ENCODE results near the gene DIPK2B.

Gene DIPK2B

GRCh38 chrX:45198706-45199105, 2.0 kb downstream of the DIPK2B start:
- no peak for TF ChIP-seq Cebpa-rat (IDR thresholded peaks at IDR 0.05)
- no peaks in the 10 kb centered on the region for H3K9me3 ChIP-seq
- no peaks in the 10 kb centered on the region for H3K4me1 ChIP-seq
- H3K27me3 ChIP-seq = peaks cover 3% of the 10 kb centered on the region; the same call in 1 of the 2 replicates
- no peak overlapping the region for H3K4me3 ChIP-seq
- H3K4me2 ChIP-seq = no peak overlapping the region
- H3K27ac ChIP-seq = no peak overlapping the region
- H3K36me3 ChIP-seq = no peaks in the 10 kb centered on the region
- no peaks in the 10 kb centered on the region for H4K20me1 ChIP-seq
- no peak overlapping the region for H3K9ac ChIP-seq

GRCh38 chrX:45198301-45198700, 2.4 kb downstream of the DIPK2B start:
- H3K36me3 ChIP-seq = no peaks in the 10 kb centered on the region
- peaks cover 3% of the 10 kb centered on the region; the same call in 1 of the 2 replicates for H3K27me3 ChIP-seq
- H3K4me3 ChIP-seq = no peak overlapping the region
- no peak overlapping the region for H3K4me2 ChIP-seq
- H3K9me3 ChIP-seq = no peaks in the 10 kb centered on the region
- H3K9ac ChIP-seq = no peak overlapping the region
- H4K20me1 ChIP-seq = no peaks in the 10 kb centered on the region
- TF ChIP-seq Cebpa-rat (IDR thresholded peaks at IDR 0.05) = no peak
- H3K4me1 ChIP-seq = no peaks in the 10 kb centered on the region
- H3K27ac ChIP-seq = no peak overlapping the region

GRCh38 chrX:45196701-45197100, 4.0 kb downstream of the DIPK2B start:
- no peak overlapping the region for H3K4me2 ChIP-seq
- H3K27ac ChIP-seq = no peak overlapping the region
- H3K4me3 ChIP-seq = no peak overlapping the region
- TF ChIP-seq Cebpa-rat (IDR thresholded peaks at IDR 0.05) = no peak
- H3K27me3 ChIP-seq = peaks cover 3% of the 10 kb centered on the region; the same call in 1 of the 2 replicates
- no peaks in the 10 kb centered on the region for H3K9me3 ChIP-seq
- H3K9ac ChIP-seq = no peak overlapping the region
- no peaks in the 10 kb centered on the region for H4K20me1 ChIP-seq
- no peaks in the 10 kb centered on the region for H3K4me1 ChIP-seq
- H3K36me3 ChIP-seq = no peaks in the 10 kb centered on the region

DNA sequence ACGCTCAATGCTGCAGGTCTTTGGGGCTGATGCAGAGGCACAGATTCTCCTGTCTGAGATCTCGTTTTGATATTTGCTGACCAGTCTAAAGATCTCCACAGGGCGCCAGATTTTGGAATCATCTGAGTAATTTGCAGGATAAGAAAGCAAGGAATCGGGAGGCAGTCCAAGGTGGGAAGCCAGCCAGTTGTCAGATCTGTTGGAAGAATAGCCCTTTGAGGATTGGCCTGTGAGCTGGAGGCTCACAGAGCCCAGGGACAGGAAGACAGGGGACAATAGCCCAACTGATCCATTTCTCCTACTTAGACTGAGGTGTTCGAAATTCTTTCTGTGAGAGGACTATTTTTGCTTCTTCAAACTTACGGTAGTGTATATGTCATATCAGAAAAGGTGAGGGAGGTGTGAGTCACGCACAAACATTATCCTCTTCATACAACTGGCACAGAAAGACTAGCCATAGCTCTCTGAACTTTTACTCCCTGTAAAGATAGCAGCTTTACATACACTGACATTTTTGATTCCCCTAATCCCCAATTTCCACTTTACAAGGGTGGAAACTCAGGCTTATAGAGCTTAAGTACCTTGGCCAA, 8.8 kb downstream of the DIPK2B start:
- no peak for TF ChIP-seq Cebpa-rat (IDR thresholded peaks at IDR 0.05)
- Histone ChIP-seq H3K4me3 (no peak overlapping the region), H4K20me1 (no peaks in the 10 kb centered on the region), H3K4me2 (no peak overlapping the region), H3K27me3 (no peaks in the 10 kb centered on the region), H3K36me3 (no peaks in the 10 kb centered on the region), H3K4me1 (peaks cover 5% of the 10 kb centered on the region; the same call in 1 of the 2 replicates), H3K9ac (no peak overlapping the region), H3K9me3 (no peaks in the 10 kb centered on the region), H3K27ac (no peak overlapping the region)

- Histone ChIP-seq H3K27ac (no peak overlapping the region), H3K4me3 (no peak overlapping the region), H3K36me3 (no peaks in the 10 kb centered on the region), H3K27me3 (no peaks in the 10 kb centered on the region), H3K9me3 (no peaks in the 10 kb centered on the region), H4K20me1 (no peaks in the 10 kb centered on the region), H3K9ac (no peak overlapping the region), H3K4me1 (peaks cover 5% of the 10 kb centered on the region; the same call in 1 of the 2 replicates), H3K4me2 (no peak overlapping the region)
- no peak for TF ChIP-seq Cebpa-rat (IDR thresholded peaks at IDR 0.05)
These were observed 9.3 kb downstream of the DIPK2B start for GRCh38 chrX:45191383-45191782.

DNA sequence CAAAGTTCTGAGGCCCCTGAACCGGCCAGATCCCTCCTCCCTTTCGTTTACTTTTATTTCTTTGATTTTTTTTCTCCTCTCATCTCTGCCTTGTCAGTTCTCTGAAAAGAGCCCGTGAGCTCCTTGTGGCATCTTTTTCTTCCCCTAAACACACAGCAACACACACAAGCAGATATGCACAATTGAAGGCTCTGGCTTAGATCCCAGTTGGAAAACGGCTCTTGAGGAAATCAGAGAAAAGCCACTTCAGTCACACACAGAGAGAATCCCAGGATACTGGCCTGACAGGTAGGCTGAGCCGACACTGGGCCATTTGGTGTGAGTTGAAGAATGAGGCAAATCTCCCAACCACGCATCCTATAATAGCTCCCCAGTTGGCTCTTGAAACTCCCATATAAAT, 12.9 kb downstream of the DIPK2B start:
- H3K27ac ChIP-seq = no peak overlapping the region
- H3K27me3 ChIP-seq = no peaks in the 10 kb centered on the region
- no peak overlapping the region for H3K4me3 ChIP-seq
- no peak overlapping the region; the same call in 1 of the 2 replicates for H3K4me2 ChIP-seq
- no peak overlapping the region for H3K9ac ChIP-seq
- H3K9me3 ChIP-seq = no peaks in the 10 kb centered on the region
- no peaks in the 10 kb centered on the region for H3K36me3 ChIP-seq
- TF ChIP-seq Cebpa-rat (IDR thresholded peaks at IDR 0.05) = no peak
- H4K20me1 ChIP-seq = no peaks in the 10 kb centered on the region
- H3K4me1 ChIP-seq = peaks cover 5% of the 10 kb centered on the region; the same call in 1 of the 2 replicates

DNA sequence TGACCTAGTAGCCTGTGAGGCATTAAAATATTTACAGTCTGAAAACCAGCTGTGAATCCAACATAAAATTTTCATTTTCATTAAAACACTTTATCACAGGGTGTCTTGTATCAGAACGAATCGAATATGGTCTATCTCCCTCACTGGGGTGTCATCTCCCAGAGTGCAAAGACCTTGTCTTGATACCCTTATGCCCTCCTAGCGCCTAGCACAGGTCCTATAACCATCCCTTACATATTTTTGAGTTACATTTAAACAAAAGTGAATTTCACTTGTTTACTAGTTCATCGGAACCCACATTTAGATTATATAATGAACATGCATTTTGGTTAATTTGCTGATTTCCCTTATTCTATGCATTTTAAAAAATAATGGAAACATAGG, 14.0 kb downstream of the DIPK2B start:
- no peaks in the 10 kb centered on the region for H3K9me3 ChIP-seq
- TF ChIP-seq Cebpa-rat (IDR thresholded peaks at IDR 0.05) = no peak
- no peak overlapping the region for H3K4me3 ChIP-seq
- H3K27ac ChIP-seq = no peak overlapping the region
- H3K27me3 ChIP-seq = no peaks in the 10 kb centered on the region
- no peaks in the 10 kb centered on the region for H3K36me3 ChIP-seq
- peaks cover 5% of the 10 kb centered on the region; the same call in 1 of the 2 replicates for H3K4me1 ChIP-seq
- H3K9ac ChIP-seq = no peak overlapping the region
- H3K4me2 ChIP-seq = peak overlapping the region; percentile 59
- H4K20me1 ChIP-seq = no peaks in the 10 kb centered on the region

DNA sequence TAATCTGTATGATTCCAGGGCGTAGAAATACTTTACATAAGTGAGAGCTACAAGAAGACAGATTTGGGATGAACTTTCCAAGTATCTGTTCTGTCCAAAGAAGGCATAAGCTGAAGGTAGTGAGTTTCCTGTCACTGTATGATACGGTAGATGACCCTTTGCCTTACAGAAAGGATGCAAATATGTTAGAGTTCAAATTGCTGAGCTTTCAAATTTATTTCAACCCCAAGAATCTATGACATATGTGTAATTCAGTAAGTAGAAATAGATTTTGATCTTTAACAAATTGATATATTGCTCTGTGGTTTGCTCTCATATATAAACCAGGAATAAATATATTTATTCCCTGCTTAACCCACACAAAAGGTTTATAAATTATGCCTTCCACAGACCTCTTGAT, 16.5 kb downstream of the DIPK2B start:
- no peaks in the 10 kb centered on the region for H3K27me3 ChIP-seq
- H3K4me1 ChIP-seq = peaks cover 5% of the 10 kb centered on the region; the same call in 1 of the 2 replicates
- H3K27ac ChIP-seq = no peak overlapping the region
- no peaks in the 10 kb centered on the region for H3K9me3 ChIP-seq
- no peaks in the 10 kb centered on the region for H4K20me1 ChIP-seq
- no peak for TF ChIP-seq Cebpa-rat (IDR thresholded peaks at IDR 0.05)
- H3K36me3 ChIP-seq = no peaks in the 10 kb centered on the region
- no peak overlapping the region for H3K9ac ChIP-seq
- no peak overlapping the region for H3K4me3 ChIP-seq
- H3K4me2 ChIP-seq = no peak overlapping the region

- TF ChIP-seq Cebpa-rat (IDR thresholded peaks at IDR 0.05) = no peak
- H3K36me3 ChIP-seq = no peaks in the 10 kb centered on the region
- H3K4me3 ChIP-seq = no peak overlapping the region
- H3K27ac ChIP-seq = no peak overlapping the region
- peak overlapping the region; percentile 12 for H3K4me2 ChIP-seq
- H3K27me3 ChIP-seq = no peaks in the 10 kb centered on the region
- H3K9me3 ChIP-seq = no peaks in the 10 kb centered on the region
- H4K20me1 ChIP-seq = no peaks in the 10 kb centered on the region
- peaks cover 10% of the 10 kb centered on the region for H3K4me1 ChIP-seq
- H3K9ac ChIP-seq = no peak overlapping the region
These were observed 27.8 kb downstream of the DIPK2B start for GRCh38 chrX:45172890-45173289.

DNA sequence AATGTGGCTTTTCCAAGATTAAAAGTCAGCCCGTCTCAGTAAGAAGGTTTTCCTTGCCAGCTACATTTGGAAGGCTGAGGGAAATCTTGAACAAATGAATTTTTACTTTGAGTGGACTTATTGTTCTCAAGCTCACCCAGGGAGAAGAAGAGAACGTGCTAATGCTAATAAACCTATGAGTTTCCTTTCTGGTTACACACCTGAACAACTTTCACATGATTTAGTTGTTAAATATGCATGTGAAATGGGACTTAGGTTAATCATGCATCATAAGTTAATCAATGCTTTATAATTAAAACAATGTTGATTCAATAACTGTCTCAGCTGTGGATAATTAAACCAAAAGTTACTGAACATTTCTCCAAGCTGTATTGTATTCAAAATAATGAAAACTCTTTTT, 33.9 kb downstream of the DIPK2B start:
- no peak overlapping the region for H3K9ac ChIP-seq
- H3K4me3 ChIP-seq = no peak overlapping the region
- H3K27me3 ChIP-seq = no peaks in the 10 kb centered on the region
- TF ChIP-seq Cebpa-rat (IDR thresholded peaks at IDR 0.05) = no peak
- no peaks in the 10 kb centered on the region for H3K9me3 ChIP-seq
- H4K20me1 ChIP-seq = no peaks in the 10 kb centered on the region
- no peak overlapping the region for H3K27ac ChIP-seq
- no peaks in the 10 kb centered on the region for H3K36me3 ChIP-seq
- H3K4me1 ChIP-seq = no peaks in the 10 kb centered on the region
- H3K4me2 ChIP-seq = no peak overlapping the region

GRCh38 chrX:45165726-45166125, 35.0 kb downstream of the DIPK2B start:
- Histone ChIP-seq H3K4me1 (no peaks in the 10 kb centered on the region), H3K27me3 (no peaks in the 10 kb centered on the region), H3K4me2 (no peak overlapping the region), H3K4me3 (no peak overlapping the region), H3K9ac (no peak overlapping the region), H3K36me3 (no peaks in the 10 kb centered on the region), H3K9me3 (peaks cover 7% of the 10 kb centered on the region), H4K20me1 (no peaks in the 10 kb centered on the region), H3K27ac (no peak overlapping the region)
- no peak for TF ChIP-seq Cebpa-rat (IDR thresholded peaks at IDR 0.05)

All from BLaER1 (cell line).